SK-N-SH treated with all-trans-retinoic acid at 6 μM for 48 hours (cell line): ENCODE data around the gene TRIM6.

Experiments
- ATAC-seq: fragments of 200-7000 bp; cut with Tn5 transposase; 3 replicates; pipeline ENCODE4 v1.9.1; 2020; ENCODE audit warnings: mild to moderate bottlenecking, moderate library complexity
- ARNTL ChIP-seq: fragments of 450-650 bp; formaldehyde crosslinking; IDR thresholded peaks from 2 replicates; pipeline ENCODE4 v1.5.0; 2020; ENCODE audit warnings: low read depth, mild to moderate bottlenecking, moderate library complexity, borderline replicate concordance
- BACH2 ChIP-seq: fragments of 250-450 bp; sonication (Bioruptor Pico); IDR thresholded peaks from 2 replicates; pipeline ENCODE4 v1.9.0; 2021; ENCODE audit warnings: mild to moderate bottlenecking, borderline replicate concordance
- CREB5 ChIP-seq: fragments of 250-450 bp; sonication (Bioruptor Pico); IDR thresholded peaks from 2 replicates; pipeline ENCODE4 v1.5.1; 2020; ENCODE audit warnings: low read depth, mild to moderate bottlenecking, moderate library complexity
- CSDC2 ChIP-seq: fragments of 250-450 bp; sonication (Bioruptor Pico); IDR thresholded peaks from 2 replicates; pipeline ENCODE4 v1.5.0; 2020; ENCODE audit warnings: mild to moderate bottlenecking, moderate library complexity
- CSRNP3 ChIP-seq: fragments of 250-450 bp; sonication (Bioruptor Pico); IDR thresholded peaks from 2 replicates; pipeline ENCODE4 v1.5.1; 2021; ENCODE audit warnings: mild to moderate bottlenecking, moderate library complexity
- ESRRG ChIP-seq: fragments of 250-450 bp; sonication (Bioruptor Pico); IDR thresholded peaks from 2 replicates; pipeline ENCODE4 v1.6.1; 2021; ENCODE audit warnings: mild to moderate bottlenecking
- GLIS3 ChIP-seq: fragments of 250-450 bp; sonication (Bioruptor Pico); IDR thresholded peaks from 2 replicates; pipeline ENCODE4 v1.5.0; 2020; ENCODE audit warnings: mild to moderate bottlenecking, moderate library complexity
- ISL1 ChIP-seq: fragments of 250-450 bp; sonication (Bioruptor Pico); IDR thresholded peaks from 2 replicates; pipeline ENCODE4 v2.1.2; 2022; ENCODE audit warnings: mild to moderate bottlenecking, moderate library complexity
- OSR1 ChIP-seq: fragments of 250-450 bp; sonication (Bioruptor Pico); IDR thresholded peaks from 2 replicates; pipeline ENCODE4 v1.8.0; 2022; ENCODE audit warnings: moderate library complexity, mild to moderate bottlenecking, inconsistent platforms
- PATZ1 ChIP-seq: fragments of 250-450 bp; sonication (Bioruptor Pico); IDR thresholded peaks from 2 replicates; pipeline ENCODE4 v1.8.0; 2020; ENCODE audit warnings: mild to moderate bottlenecking, moderate library complexity, borderline replicate concordance
- PPARA ChIP-seq: fragments of 250-450 bp; sonication (Bioruptor Pico); IDR thresholded peaks from 2 replicates; pipeline ENCODE4 v1.5.0; 2020; ENCODE audit warnings: mild to moderate bottlenecking, borderline replicate concordance
- RARB ChIP-seq: fragments of 250-450 bp; sonication (Bioruptor Pico); IDR thresholded peaks from 2 replicates; pipeline ENCODE4 v1.8.0; 2021; ENCODE audit warnings: mild to moderate bottlenecking, moderate library complexity
- SNAI2 ChIP-seq: fragments of 250-450 bp; sonication (Bioruptor Pico); IDR thresholded peaks from 2 replicates; pipeline ENCODE4 v1.5.0; 2020; ENCODE audit warnings: mild to moderate bottlenecking, moderate library complexity
- TCF4 ChIP-seq: fragments of 250-450 bp; sonication (Bioruptor Pico); IDR thresholded peaks from 2 replicates; pipeline ENCODE4 v1.8.0; 2021; ENCODE audit warnings: mild to moderate bottlenecking, moderate library complexity, borderline replicate concordance
- TOX ChIP-seq: fragments of 250-450 bp; sonication (Bioruptor Pico); IDR thresholded peaks from 2 replicates; pipeline ENCODE4 v1.8.0; 2021; ENCODE audit warnings: mild to moderate bottlenecking, moderate library complexity, borderline replicate concordance
- ZC3H10 ChIP-seq: fragments of 250-450 bp; sonication (Bioruptor Pico); IDR thresholded peaks from 2 replicates; pipeline ENCODE4 v1.5.1; 2021; ENCODE audit warnings: mild to moderate bottlenecking, moderate library complexity
- ZFP3 ChIP-seq: fragments of 250-450 bp; sonication (Bioruptor Pico); IDR thresholded peaks from 2 replicates; pipeline ENCODE4 v1.5.0; 2020; ENCODE audit warnings: mild to moderate bottlenecking, moderate library complexity
- ZFP30 ChIP-seq: fragments of 450-650 bp; formaldehyde crosslinking; IDR thresholded peaks from 2 replicates; pipeline ENCODE4 v1.5.0; 2022; ENCODE audit warnings: mild to moderate bottlenecking, moderate library complexity
- ZNF565 ChIP-seq: fragments of 450-650 bp; formaldehyde crosslinking; conservative IDR thresholded peaks from 2 replicates; pipeline ENCODE4 v1.5.0; 2020; ENCODE audit warnings: low read depth, mild to moderate bottlenecking, moderate library complexity
- ZNF8 ChIP-seq: fragments of 450-650 bp; formaldehyde crosslinking; IDR thresholded peaks from 2 replicates; pipeline ENCODE4 v1.5.0; 2020; ENCODE audit warnings: mild to moderate bottlenecking, moderate library complexity
- TF ChIP-seq, protein P1 (sequence below): fragments of 250-450 bp; sonication (Bioruptor Pico); IDR thresholded peaks from 2 replicates; pipeline ENCODE4 v1.8.0; 2021; ENCODE audit warnings: low read depth, mild to moderate bottlenecking, moderate library complexity, borderline replicate concordance
- TF ChIP-seq, protein P2 (sequence below): fragments of 250-450 bp; sonication (Bioruptor Pico); IDR thresholded peaks from 2 replicates; pipeline ENCODE4 v1.5.0; 2020; ENCODE audit warnings: mild to moderate bottlenecking, moderate library complexity

TRIM6 gene

GRCh38 chr11:5550440-5551095 is 45.9 kb upstream of the TRIM6 start:
- no peak for ATAC-seq
- no peak for TF ChIP-seq ZC3H10 (CRISPR knock-in tag)
- TF ChIP-seq ISL1 (CRISPR knock-in tag) = no peak
- no peak for TF ChIP-seq RARB (CRISPR knock-in tag)
- no peak for TF ChIP-seq PPARA
- no peak for TF ChIP-seq ZNF8
- no peak for TF ChIP-seq SNAI2
- TF ChIP-seq ESRRG = no peak
- no peak for TF ChIP-seq GLIS3 (CRISPR knock-in tag)
- TF ChIP-seq ZNF565 (CRISPR knock-in tag) = no peak
- TF ChIP-seq ZFP3 (CRISPR knock-in tag) = no peak
- no peak for TF ChIP-seq PATZ1 (CRISPR knock-in tag)
- TF ChIP-seq BACH2 = no peak
- no peak for TF ChIP-seq ARNTL
- TF ChIP-seq, protein P1, sequence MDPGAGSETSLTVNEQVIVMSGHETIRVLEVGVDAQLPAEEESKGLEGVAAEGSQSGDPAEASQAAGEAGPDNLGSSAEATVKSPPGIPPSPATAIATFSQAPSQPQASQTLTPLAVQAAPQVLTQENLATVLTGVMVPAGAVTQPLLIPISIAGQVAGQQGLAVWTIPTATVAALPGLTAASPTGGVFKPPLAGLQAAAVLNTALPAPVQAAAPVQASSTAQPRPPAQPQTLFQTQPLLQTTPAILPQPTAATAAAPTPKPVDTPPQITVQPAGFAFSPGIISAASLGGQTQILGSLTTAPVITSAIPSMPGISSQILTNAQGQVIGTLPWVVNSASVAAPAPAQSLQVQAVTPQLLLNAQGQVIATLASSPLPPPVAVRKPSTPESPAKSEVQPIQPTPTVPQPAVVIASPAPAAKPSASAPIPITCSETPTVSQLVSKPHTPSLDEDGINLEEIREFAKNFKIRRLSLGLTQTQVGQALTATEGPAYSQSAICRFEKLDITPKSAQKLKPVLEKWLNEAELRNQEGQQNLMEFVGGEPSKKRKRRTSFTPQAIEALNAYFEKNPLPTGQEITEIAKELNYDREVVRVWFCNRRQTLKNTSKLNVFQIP (CRISPR knock-in tag) = no peak
- no peak for TF ChIP-seq CREB5 (CRISPR knock-in tag)
- TF ChIP-seq CSRNP3 (CRISPR knock-in tag) = no peak
- TF ChIP-seq, protein P2, sequence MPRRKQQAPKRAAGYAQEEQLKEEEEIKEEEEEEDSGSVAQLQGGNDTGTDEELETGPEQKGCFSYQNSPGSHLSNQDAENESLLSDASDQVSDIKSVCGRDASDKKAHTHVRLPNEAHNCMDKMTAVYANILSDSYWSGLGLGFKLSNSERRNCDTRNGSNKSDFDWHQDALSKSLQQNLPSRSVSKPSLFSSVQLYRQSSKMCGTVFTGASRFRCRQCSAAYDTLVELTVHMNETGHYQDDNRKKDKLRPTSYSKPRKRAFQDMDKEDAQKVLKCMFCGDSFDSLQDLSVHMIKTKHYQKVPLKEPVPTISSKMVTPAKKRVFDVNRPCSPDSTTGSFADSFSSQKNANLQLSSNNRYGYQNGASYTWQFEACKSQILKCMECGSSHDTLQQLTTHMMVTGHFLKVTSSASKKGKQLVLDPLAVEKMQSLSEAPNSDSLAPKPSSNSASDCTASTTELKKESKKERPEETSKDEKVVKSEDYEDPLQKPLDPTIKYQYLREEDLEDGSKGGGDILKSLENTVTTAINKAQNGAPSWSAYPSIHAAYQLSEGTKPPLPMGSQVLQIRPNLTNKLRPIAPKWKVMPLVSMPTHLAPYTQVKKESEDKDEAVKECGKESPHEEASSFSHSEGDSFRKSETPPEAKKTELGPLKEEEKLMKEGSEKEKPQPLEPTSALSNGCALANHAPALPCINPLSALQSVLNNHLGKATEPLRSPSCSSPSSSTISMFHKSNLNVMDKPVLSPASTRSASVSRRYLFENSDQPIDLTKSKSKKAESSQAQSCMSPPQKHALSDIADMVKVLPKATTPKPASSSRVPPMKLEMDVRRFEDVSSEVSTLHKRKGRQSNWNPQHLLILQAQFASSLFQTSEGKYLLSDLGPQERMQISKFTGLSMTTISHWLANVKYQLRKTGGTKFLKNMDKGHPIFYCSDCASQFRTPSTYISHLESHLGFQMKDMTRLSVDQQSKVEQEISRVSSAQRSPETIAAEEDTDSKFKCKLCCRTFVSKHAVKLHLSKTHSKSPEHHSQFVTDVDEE (CRISPR knock-in tag) = no peak
- no peak for TF ChIP-seq TOX
- TF ChIP-seq OSR1 (CRISPR knock-in tag) = no peak

- no peak for ATAC-seq
- no peak for TF ChIP-seq GLIS3 (CRISPR knock-in tag)
- no peak for TF ChIP-seq ISL1 (CRISPR knock-in tag)
- TF ChIP-seq PPARA = no peak
- TF ChIP-seq ESRRG = no peak
- TF ChIP-seq PATZ1 (CRISPR knock-in tag) = no peak
- TF ChIP-seq, protein P2 (CRISPR knock-in tag) = no peak
- no peak for TF ChIP-seq ARNTL
- no peak for TF ChIP-seq ZFP30
- TF ChIP-seq CREB5 (CRISPR knock-in tag) = no peak
- TF ChIP-seq CSDC2 (CRISPR knock-in tag) = no peak
- TF ChIP-seq ZNF8 = no peak
- TF ChIP-seq TCF4 (CRISPR knock-in tag) = no peak
- TF ChIP-seq, all 23 proteins: peak for 0
These were observed 43.1 kb upstream of the TRIM6 start for GRCh38 chr11:5553343-5553742.
